HS-5 (cell line): ENCODE results near the gene TEKTIP1.

ENCODE experiments used
- DNase-seq: peaks from one replicate; pipeline ENCODE4 v3.0.0-alpha.2; 2012; ENCODE audit warnings: low read depth

The TEKTIP1 gene

DNA sequence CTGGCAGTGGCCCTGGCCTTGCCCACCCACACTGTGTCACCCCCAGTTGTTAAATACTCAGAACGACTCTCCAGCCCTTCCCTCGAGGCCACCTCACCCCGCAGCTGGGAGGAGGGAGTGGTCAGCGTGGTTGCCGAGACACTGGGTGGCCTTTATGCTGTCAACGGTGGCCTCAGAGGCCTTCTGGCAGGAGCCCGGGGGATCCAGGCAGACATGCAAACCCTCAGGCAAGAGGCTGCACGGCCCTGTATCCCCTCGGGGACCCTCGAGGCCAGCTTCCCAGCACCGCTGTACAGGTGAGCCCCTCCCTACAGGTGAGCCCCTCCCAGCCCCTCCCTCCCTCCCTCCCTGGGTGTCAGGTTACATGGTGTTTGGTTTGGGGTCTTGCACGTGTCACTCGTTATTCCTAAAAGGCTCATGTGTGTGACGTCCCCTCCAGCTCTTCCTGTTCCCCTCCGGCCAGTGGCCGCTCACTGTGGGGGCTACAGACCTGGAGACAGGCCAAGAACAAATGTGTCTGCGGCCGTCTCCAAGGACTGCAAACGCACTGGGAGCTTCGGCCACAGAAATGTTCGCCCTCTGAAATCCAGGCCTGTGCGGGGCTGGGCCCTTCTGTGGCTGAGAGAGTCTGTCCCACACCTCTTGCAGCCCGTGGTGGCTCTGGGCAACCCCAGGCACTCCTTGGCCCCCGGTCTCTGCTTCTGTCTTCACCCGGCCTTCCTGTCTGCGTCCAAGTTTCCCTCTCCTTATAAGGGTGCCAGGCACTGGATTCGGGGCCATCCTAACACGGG, at the start of gene TEKTIP1:
TEKTIP1 (plus strand) TSS at position 210 of the 791 bp plus-strand sequence; CDS start at position 214, 4 bp downstream.
- DNase-seq: no peak

DNA sequence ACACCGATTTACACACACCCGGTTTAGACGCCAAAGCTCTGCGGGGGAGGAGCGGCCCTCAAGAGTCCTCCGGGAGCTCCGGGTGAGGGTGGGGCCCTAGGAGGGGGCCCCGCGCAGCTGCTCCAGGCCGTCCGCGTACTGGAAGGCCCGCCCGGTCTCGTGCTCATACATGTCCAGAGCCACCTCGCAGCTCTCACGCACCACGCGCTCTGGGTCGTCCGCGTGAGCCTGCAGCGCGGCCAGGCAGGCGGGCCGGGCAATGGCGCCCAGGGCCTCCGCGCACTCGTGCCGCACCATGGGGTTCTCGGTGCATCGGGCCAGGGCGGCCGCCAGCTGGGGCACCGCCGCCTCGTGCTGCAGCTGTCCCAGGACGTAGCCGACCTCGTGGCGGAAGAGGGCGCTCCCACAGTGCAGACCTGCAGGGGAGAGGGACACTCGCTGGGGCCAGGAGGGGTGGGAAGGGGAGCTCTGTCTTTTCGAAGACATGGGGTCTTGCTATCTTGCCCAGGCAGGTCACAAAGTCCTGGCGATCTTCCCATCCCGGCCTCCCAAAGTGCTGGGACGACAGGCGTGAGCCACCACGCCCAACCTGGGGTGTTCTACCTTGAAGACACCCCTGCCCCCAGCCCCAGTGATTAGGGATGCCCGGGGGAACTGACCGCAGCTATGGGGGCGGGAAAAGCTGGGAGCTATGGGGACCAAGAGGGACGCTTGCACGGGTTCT, 47.4 kb upstream of the TEKTIP1 start:
- DNase-seq: no peak

DNA sequence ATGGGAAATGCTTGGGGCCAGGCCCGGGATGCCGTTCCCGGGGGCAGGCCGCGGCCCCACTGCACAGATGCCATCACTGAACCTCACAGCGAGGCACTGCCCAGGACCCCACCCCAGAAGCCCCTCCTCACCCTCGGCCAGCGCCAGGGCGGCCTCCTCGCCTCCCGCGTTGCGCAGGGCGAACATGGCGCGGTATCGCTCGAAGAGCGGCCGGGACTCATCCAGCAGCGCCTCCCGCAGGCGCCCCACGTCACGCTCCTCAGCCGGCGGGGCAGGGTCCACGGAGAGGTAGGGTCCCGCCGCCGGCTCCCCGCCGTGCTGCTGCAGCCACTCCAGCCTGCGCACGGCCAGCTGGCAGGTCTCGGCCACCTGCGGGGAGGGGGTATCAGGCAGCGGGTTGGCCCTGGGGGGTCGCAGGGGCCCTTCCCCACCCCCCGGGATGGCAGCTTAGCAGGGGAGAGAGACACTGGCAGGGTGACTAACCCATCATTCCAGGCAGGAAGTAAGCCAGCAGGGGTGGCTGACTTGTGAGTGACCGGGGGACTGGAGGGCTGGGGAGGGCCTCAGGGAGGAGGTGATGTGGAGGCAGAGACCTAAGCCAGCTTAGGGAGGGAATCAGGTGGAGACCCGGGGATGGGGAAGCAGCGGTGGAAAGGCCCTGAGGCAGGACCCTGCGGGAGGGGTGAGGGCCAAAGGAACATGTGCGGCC, 46.7 kb upstream of the TEKTIP1 start:
- DNase-seq: no peak

DNA sequence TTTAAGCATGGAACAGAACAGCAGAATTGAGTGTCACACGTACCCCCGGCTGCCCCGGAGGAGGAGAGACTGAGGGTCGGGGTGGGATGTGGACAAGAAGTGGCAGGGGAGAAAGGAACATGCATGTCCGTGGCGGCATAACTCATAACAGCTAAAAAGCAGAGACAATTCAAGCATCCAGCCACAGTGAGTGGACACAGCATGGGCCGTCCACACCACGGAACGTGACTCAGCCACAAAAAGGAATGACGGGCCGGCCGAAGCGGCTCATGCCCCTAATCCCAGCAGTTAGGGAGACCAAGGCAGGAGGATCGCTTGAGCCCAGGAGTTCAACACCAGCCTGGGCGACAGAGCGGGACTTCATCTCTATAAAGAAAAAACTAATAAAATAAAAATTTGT, 46.1 kb upstream of the TEKTIP1 start:
- DNase-seq: no peak

DNA sequence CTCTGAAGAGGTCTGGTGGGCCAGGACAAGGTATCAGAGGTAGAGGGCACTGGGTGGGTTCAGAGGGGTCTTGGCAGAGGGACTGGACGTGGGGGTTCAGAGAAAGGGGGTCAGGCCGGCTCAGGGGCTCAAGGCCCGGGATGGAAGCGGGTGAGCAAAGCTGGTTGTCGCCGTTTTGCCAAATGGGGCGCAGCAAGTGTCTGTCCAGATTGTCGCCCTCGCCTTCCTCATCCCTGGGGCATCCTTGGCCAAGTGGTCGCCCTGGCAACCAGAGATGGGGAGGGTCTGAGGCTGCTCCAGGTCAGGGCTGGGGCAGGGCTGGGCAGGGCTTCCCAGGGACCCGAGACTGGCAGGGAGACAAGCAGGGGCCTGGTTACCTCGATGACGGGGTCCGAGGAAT, 45.3 kb upstream of the TEKTIP1 start:
- no peak for DNase-seq

DNA sequence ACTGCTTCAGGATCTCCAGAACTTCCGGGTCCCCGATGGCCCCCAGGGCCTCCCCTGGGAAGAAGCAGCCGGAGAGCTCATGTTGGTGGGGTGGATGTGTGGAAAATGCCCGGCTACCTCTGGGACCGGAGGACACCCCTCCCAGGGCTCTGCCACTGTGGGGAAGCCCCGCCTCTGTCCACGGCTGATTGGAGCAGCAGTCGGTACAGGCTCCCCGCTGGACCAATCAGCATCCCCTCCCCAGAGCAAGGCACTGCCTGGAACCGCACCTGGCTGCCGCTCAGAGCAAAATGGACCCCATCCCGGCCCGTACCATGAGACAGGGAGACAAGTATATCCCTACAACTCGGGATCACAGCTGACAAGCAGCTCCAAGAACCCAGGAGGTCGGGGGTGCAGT, 44.9 kb upstream of the TEKTIP1 start:
- no peak for DNase-seq

DNA sequence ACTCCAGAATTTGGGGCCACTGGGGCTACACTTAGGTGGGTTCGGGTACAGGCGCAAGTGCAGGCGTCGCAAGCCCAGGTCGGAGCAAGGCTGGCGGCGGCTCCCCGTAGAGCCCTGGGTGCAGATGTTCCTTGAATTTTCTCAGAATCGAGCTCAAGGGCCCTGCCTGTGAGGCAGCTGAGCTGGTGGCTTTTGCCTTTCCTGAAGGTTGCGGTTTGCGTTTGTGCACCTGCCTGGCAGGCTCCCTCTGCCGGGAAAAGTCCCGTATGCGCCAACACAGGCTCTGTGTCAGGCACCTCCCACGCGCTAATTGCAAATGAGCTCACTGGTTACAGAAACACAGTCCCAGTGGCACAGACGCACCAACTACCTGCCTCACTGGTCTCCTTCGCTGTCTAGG, 44.4 kb upstream of the TEKTIP1 start:
- no peak for DNase-seq

DNA sequence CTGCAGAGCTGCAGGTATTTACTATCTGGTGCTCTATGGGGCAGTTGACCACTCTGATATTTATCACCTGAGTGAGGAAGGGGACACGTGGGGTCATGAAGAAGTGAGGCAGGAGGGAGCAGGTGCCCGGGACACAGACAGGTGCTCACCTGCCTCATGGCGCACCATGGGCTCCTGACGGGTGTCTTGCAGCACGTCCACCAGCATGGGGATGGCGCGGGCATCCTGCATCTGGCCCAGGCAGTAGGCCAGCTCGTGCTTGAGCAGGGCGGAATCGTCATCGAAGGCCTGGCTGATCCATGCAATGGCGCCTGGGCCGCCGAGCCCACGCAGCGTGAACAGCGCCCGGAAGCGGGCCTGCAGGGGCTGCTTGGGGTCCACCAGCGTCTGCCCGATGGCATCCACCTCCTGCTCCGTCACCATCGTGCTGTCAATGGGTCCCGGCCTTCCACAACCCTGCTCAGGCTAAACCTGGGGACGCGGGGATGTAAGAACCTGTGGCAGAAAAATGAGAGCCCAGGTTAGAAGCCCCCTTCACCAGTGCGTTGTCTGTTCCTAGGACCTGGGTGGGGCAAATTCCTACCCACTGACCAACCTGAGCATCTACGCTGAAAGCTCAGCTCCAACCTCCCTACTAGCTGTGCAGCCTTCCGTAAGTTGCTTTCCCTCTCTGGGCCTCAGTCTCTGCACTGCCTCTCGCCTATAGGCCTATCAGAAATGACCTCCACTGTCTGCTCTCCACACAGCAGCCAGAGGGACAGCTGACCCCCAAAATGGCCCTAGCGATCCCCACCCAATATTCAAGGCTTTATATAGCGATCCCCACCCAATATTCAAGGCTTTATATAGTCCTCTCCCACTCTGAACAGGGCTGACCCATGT, 42.3 kb upstream of the TEKTIP1 start:
- DNase-seq: no peak

DNA sequence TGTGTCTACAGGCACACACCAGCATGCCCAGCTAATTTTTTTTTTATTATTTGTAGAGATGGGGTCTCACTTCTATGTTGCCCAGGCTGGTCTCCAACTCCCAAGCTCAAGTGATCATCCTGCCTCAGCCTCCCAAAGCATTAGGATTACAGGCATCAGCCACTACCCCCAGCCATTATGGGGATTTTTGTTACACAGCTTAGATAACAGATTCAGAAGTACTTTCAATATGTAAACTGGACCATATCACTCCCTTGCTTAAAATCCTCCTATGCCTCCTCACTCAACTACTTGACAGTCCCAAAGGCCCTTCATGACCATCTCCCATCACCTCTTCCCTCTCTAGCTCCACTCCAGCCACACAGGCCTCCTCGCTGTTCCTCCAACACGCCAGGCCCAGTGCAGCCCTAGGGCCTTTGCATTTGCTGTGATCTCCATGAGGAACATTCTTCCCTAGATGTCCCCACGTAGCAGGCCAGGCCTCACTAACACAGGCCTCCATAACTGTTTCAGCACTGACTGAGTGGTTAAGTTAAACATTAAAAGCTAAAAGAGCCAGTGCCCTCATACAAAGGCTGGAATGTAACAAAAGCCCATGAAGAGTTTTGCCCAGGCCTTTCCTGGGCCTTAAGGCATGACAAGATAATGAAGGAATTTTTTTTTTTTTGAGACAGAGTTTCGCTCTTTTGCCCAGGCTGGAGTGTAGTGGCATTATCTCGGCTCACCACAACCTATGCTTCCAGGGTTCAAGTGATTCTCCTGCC, 41.0 kb upstream of the TEKTIP1 start:
- no peak for DNase-seq

DNA sequence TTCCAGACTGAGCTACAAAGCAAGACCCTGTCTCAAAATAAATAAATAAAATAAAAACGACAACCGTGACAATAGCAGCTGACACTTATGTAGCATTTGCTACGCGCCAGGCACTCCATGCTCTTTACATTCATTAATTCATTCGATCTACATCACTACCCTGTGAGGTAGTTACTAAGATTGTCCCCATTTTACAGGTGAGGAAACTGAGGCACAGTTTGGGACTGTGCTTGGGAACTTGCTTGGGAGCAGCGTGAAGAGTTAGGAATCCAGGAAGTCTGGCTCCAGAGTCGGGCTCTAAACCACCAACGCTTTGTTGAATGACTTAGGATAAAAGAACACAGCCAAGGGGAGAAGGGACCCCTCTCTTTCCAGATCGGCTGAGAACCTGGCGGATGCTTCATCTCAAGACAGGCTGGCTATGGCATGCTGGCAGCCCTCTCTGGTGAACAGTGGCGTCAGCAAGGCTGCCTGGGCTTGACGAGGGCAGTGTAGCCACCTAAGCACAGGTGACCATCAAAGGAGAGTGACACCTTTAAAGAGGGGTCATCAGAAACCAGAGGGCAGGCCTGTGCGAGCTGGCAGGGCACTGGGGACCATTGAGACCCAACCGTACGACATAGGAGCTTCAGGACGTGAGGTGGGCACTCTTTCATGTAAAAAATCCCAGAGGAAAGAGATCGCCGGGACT, 39.1 kb upstream of the TEKTIP1 start:
- no peak for DNase-seq

DNA sequence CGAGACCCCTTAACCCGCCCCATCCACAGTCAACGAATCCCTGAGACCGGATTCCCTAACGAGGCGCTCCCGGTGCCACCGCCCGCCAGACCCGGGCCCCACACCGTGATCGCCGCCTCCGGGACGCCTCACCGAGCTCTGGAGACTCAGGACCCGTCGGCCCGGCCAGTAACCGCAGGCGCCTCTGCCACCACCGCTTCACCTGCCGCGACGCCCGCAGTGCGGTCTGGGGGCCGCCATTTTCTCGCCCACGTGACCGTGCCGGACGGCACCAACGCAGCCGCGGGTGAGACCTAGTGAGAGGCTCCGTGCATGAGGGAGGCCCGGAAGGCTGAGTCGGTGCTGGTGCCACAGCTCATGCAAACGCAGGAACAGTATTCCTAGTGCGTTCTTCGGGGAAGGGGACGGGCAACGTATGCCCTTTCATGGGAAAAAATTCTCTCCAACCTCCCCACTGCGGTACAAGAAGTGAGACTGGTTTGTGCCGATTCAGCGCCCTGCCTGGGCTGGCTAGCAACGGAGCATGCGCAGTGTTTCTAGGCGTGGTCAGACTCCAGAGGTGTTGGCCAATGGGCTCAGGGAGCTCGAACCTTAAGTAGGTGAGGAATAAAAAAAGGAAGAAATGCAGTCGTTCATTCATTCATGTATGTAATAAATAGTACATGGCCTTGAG, 38.4 kb upstream of the TEKTIP1 start, which contains the start of gene DOHH:
DOHH (minus strand) TSS at position 246 of the 673 bp plus-strand sequence. CDS start 3,860 bp downstream, outside the sequence.
- DNase-seq: peak; percentile 98

DNA sequence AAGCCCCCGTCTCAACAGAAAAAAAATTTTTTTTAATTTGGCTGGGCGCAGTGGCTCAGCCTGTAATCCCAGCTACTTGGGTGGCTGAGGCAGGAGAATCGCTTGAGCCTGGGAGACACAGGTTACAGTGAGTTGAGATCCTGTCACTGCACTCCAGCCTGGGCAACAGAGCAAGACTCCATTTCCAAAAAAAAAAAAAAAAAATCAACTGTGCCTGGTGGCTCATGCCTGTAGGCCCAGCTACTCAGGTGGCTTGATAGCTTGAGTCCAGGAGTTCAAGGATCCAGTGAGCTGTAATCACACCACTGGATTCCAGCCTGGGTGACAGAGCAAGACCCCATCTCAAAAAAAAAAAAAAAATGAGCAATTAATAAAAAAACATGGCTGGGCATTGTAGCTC, 37.2 kb upstream of the TEKTIP1 start:
- no peak for DNase-seq

DNA sequence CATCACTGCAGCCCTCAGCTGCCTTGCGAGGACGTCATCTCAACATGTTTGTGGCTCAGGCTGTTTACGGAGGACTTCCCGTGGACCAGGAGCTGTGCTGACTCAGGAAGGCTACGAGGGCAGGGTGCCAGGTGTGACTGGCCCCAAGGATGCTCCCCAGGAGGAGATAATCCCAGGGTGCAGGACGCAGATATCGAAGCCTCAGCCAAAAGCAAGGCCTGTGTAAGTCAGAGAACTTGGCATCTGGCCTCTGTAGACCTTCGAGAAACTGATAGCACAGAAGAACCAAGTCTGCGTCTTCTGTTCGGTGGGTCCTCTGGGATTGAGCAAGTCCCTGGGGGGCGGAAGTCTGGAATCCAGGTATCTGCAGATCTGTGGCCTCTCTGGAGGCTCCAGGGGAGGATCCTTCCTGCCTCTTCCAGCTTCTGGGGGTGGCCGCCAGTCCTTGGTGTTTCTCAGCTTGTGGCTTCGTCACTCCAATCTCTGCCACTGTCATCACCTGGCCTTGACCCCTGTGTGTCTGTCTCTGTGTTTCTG, 35.9 kb upstream of the TEKTIP1 start:
- DNase-seq: no peak

DNA sequence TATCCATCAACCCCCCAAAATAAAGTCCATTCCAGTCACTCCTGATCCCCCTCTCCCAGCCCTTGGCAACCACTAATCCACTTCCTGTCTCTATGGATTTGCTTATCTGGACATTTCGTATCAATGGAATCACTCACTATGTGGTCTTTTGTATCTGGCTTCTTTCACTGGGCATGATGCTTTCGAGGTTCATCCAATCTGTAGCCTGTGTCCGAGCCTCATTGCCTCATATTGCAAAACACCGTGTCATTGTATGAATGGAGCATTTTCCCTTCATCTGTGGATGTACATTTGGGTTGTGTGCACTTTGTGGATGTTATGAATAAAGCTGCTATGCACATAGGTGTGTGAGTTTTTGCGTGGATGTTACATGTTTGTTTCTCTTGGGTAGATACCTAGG, 34.2 kb upstream of the TEKTIP1 start:
- DNase-seq: no peak

DNA sequence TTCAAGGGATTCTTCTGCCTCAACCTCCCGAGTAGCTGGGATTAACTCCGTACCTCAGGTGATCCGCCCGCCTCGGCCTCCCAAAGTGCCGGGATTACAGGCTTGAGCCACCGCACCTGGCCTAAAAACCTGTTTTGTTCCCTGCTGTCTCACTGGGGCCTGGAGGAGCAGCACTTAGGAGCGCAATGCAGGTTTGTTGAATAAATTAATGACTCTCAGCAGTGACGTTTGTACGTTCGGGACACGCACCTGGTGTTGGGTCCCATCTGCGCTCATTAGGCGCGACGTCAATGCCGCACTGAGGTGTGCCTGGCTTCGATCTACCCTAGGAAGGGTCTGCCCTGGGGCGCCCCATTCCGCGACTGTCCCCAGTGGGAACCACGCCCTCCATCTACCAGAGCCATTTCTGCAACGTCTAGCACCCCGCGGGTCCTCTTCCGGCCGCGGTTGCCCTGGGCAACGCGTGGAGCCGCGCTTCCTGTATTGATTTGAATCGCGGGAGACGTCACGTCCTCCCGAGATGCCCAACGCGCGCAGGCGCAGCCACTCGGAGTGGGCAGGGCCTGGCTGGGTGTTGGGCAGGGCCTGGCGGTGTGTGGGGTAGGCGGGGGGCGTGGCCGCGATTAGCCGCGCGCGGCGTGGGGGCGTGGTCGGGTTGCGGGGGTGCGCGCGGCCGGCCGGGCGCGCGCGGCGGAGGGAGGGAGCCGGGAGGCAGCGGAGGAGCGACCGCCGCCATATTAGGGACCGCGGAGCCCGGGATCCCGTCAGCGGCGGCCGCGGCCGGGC, 33.2 kb upstream of the TEKTIP1 start, which contains the start of gene FZR1:
FZR1 (plus strand) TSS at position 714 of the 786 bp plus-strand sequence. CDS start 16,679 bp downstream, outside the sequence.
- peak; percentile 95 for DNase-seq

DNA sequence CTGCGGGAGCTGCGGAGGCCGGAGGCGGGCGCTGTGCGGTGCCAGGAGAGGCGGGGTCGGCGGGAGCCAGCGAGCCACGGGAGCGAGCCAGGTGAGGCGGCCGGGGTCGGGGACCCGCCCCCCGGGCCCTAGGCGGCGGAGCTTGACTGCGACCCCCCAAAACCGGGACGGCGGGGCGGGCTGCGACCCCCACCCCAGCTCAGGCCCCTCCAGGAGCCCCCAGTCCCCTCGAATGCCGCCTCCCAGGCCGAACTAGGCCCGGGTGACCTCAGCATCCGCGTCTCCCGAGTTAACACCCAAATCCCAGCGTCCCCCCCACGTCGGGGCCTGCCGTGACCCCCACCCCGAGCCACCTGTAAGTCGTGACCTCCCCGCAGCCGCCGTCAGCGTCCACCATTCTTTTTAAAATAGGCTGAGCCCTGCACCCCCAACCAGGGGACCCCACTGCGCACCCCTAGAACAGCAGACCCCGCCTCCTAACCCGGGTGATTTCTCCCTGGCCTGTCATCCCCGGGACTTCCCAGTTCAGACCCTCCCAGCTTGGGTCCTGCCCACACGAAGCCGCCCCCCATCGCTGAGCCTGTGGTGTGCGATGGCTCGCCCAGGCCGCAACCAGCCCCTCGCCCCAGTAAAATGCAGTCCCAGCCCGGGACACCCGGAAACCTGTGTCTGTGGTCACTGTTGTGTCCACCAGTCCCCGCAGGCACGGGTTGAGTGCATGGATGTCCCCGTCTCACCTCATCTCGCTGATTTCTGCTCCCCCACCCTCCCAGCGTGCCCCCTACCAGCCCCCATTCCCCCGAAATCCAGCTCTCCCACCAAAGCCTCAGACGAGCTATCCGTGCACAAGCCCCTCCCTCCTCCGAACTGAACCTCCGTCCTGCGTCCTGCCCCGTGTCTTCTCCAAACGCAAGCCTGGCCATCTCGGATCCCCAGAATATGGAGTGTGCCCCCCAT, 32.3 kb upstream of the TEKTIP1 start:
- no peak for DNase-seq

DNA sequence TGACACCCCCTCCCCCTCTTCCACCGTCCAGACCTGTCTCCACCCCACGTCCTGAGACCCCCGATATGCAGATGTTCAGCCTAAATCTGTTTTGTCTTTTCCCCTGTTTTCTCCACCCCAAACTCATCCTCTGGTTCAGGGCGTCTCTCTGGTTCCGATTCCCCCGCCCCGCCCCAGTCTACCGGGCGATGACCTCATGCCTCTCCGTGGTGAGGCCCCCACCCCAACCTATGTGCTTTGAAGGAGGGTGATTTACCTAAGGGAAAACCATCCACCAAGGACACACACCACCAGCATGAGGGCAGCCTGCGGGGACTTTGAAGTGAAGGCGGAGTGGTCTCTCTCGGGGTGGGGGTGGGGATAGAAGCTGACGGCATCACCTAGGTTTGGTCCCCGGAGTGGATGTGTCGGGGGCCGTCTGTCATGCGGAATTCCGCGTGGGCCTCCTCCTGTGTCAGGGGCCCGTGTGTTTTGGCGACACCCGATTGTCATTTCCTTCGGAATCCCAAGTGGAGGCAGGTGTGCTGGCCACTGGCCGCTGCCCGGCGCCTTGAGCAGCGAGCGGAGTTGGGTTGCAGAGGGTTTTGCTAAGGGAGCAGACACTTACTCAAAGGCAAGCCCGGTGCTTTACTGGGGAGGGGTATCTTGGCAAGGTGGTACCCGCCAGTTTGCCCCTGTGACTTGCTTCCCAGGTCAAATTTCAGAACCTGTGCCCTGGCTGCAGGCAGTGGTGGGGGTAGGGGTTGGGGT, 31.4 kb upstream of the TEKTIP1 start:
- DNase-seq: no peak
